ENCODE measurements around the gene KDM4C. TPM values are rescaled to one million over a fixed set of nuclear protein-coding genes. Genes with fewer than 3 reads are reported as not detected.

Gene KDM4C
- total RNA-seq, 2 experiments from 2014 or later = 51.5 to 60.3 TPM

GRCh38 chr9:7130266-7130820, 372.6 kb downstream of the KDM4C start:
- no peaks in the 10 kb centered on the region for H3K79me2 ChIP-seq (ENCODE audit: insufficient read depth, low read depth, low read length)
- H3K9me3 ChIP-seq (ENCODE audit: low read length) = no peaks in the 10 kb centered on the region
- no peak overlapping the region for H3K4me2 ChIP-seq (ENCODE audit: low read length)
- no peaks in the 10 kb centered on the region for H3K4me1 ChIP-seq (ENCODE audit: insufficient read depth, low read length, poor library complexity, severe bottlenecking)
- no peak overlapping the region for H2AFZ ChIP-seq (ENCODE audit: low read length)
- no peak overlapping the region for H3K27ac ChIP-seq (ENCODE audit: low read depth, low read length, poor library complexity, severe bottlenecking)
- H3K4me3 ChIP-seq (ENCODE audit: low read depth, low read length, poor library complexity, severe bottlenecking) = no peak overlapping the region
- H3K9me2 ChIP-seq (ENCODE audit: insufficient read depth, low read length) = no peaks in the 10 kb centered on the region
- POLR2A ChIA-PET = no interaction called here
- H3K36me3 ChIP-seq (ENCODE audit: insufficient read depth, low read length) = peaks cover 20% of the 10 kb centered on the region; the same call in 1 of the 2 replicates
- DNase-seq (ENCODE audit: low spot score) = no peak
- CTCF ChIA-PET (ENCODE audit: unreplicated experiment) = no interaction called here
- H4K20me1 ChIP-seq (ENCODE audit: insufficient read depth, low read length) = no peaks in the 10 kb centered on the region
- TF ChIP-seq, protein P1, sequence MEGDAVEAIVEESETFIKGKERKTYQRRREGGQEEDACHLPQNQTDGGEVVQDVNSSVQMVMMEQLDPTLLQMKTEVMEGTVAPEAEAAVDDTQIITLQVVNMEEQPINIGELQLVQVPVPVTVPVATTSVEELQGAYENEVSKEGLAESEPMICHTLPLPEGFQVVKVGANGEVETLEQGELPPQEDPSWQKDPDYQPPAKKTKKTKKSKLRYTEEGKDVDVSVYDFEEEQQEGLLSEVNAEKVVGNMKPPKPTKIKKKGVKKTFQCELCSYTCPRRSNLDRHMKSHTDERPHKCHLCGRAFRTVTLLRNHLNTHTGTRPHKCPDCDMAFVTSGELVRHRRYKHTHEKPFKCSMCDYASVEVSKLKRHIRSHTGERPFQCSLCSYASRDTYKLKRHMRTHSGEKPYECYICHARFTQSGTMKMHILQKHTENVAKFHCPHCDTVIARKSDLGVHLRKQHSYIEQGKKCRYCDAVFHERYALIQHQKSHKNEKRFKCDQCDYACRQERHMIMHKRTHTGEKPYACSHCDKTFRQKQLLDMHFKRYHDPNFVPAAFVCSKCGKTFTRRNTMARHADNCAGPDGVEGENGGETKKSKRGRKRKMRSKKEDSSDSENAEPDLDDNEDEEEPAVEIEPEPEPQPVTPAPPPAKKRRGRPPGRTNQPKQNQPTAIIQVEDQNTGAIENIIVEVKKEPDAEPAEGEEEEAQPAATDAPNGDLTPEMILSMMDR (conservative IDR thresholded peaks at IDR 0.05; ENCODE audit: low read length) = no peak
- no peak for TF ChIP-seq EZH2phosphoT487 (IDR thresholded peaks at IDR 0.05; ENCODE audit: borderline replicate concordance, low read depth, low read length)
- no TSS peak for BruUV-seq (replicated peaks)
- intact Hi-C loops (cut with micrococcal nuclease; ENCODE audit: unreplicated experiment) = no loop called here

DNA sequence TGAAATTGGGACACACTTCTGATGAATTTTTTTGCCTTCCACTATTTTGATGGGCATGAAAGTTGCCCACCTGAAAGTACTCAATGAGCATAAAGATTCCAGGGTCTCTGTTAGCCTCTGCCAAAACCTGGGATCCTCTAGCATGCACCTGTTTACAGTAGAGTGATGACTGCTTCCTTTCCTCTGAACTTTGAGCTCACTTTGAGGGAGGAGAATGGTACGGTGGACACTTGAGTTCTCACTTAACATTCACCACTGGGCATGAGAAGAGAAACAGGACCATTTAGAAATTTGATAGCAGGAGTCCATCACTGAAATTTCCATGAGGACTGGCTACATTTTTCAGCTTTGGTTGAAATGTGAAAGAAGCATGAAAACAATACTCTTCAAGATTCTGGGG, 374.8 kb downstream of the KDM4C start:
- intact Hi-C loops (cut with micrococcal nuclease; ENCODE audit: unreplicated experiment) = no loop called here
- ChIA-PET CTCF (ENCODE audit: unreplicated experiment) (no interaction called here), POLR2A (interaction anchor here (0.6 kb wide), 1 partner anchor 62 kb away, joined by 3 read pairs; no protein-coding TSS in a partner anchor)
- Histone ChIP-seq H3K27ac (ENCODE audit: low read depth, low read length, poor library complexity, severe bottlenecking) (no peak overlapping the region), H3K4me2 (ENCODE audit: low read length) (no peak overlapping the region), H2AFZ (ENCODE audit: low read length) (no peak overlapping the region), H3K79me2 (ENCODE audit: insufficient read depth, low read depth, low read length) (no peaks in the 10 kb centered on the region), H3K9me2 (ENCODE audit: insufficient read depth, low read length) (no peaks in the 10 kb centered on the region), H3K4me1 (ENCODE audit: insufficient read depth, low read length, poor library complexity, severe bottlenecking) (no peaks in the 10 kb centered on the region), H3K36me3 (ENCODE audit: insufficient read depth, low read length) (peaks cover 20% of the 10 kb centered on the region; the same call in 1 of the 2 replicates), H3K9me3 (ENCODE audit: low read length) (no peaks in the 10 kb centered on the region), H3K4me3 (ENCODE audit: low read depth, low read length, poor library complexity, severe bottlenecking) (no peak overlapping the region), H4K20me1 (ENCODE audit: insufficient read depth, low read length) (no peaks in the 10 kb centered on the region)
- BruUV-seq (replicated peaks) = no TSS peak
- TF ChIP-seq EZH2phosphoT487 (IDR thresholded peaks at IDR 0.05; ENCODE audit: borderline replicate concordance, low read depth, low read length) = no peak
- TF ChIP-seq, protein P1 (conservative IDR thresholded peaks at IDR 0.05; ENCODE audit: low read length) = no peak
- DNase-seq (ENCODE audit: low spot score) = no peak

DNA sequence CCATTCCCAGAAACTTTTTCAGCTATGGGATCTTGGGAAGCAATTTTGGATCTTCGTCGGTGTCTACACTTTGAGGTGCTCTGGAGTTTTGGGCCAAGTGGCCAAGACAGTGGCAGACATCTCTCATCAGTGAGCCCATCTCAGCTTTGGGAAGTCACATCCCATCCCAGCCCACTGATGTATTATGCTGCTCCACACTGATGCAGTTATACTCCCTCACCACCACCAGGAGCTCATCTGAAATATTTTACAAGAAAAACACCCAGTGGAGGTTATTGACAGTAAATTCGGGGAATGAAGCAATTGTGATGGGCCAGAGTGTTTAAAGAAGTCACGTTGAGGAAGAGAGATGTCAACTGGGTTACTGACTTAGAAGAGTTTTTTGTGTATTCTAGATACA, 378.0 kb downstream of the KDM4C start:
- H3K4me2 ChIP-seq (ENCODE audit: low read length) = no peak overlapping the region
- ChIA-PET POLR2A (no interaction called here), CTCF (ENCODE audit: unreplicated experiment) (no interaction called here)
- H3K79me2 ChIP-seq (ENCODE audit: insufficient read depth, low read depth, low read length) = no peaks in the 10 kb centered on the region
- H3K4me1 ChIP-seq (ENCODE audit: insufficient read depth, low read length, poor library complexity, severe bottlenecking) = no peaks in the 10 kb centered on the region
- TF ChIP-seq, protein P1 (conservative IDR thresholded peaks at IDR 0.05; ENCODE audit: low read length) = no peak
- TF ChIP-seq EZH2phosphoT487 (IDR thresholded peaks at IDR 0.05; ENCODE audit: borderline replicate concordance, low read depth, low read length) = no peak
- no peak overlapping the region for H3K27ac ChIP-seq (ENCODE audit: low read depth, low read length, poor library complexity, severe bottlenecking)
- H3K4me3 ChIP-seq (ENCODE audit: low read depth, low read length, poor library complexity, severe bottlenecking) = no peak overlapping the region
- DNase-seq (ENCODE audit: low spot score) = no peak
- H3K9me2 ChIP-seq (ENCODE audit: insufficient read depth, low read length) = no peaks in the 10 kb centered on the region
- H2AFZ ChIP-seq (ENCODE audit: low read length) = no peak overlapping the region
- BruUV-seq (replicated peaks) = no TSS peak
- H4K20me1 ChIP-seq (ENCODE audit: insufficient read depth, low read length) = no peaks in the 10 kb centered on the region
- no peaks in the 10 kb centered on the region for H3K9me3 ChIP-seq (ENCODE audit: low read length)
- intact Hi-C loops (cut with micrococcal nuclease; ENCODE audit: unreplicated experiment) = no loop called here
- no peaks in the 10 kb centered on the region for H3K36me3 ChIP-seq (ENCODE audit: insufficient read depth, low read length)
